Mesenchymal stem cell (in vitro differentiated cells and primary cell): Measurements from ENCODE around the gene DRC3.
A peak's percentile ranks its signal among the peaks of the same experiment; 100 is the strongest.

Source experiments
- DNase-seq: peaks from one replicate; pipeline ENCODE4 v3.0.0-alpha.2; 2013
- H2AFZ ChIP-seq: one replicate; pipeline ENCODE4 v1.6.1; 2013; ENCODE audit warnings: low read depth, mild to moderate bottlenecking, control low read depth, inconsistent platforms, low read length, moderate library complexity
- H2AK5ac ChIP-seq: 2 replicates; pipeline ENCODE4 v1.6.1; 2013; ENCODE audit warnings: low read length, moderate library complexity, mild to moderate bottlenecking, inconsistent platforms; ENCODE audit not compliant: severe bottlenecking
- H2BK120ac ChIP-seq: one replicate; pipeline ENCODE4 v1.6.1; 2013; ENCODE audit warnings: low read depth, mild to moderate bottlenecking, inconsistent platforms, low read length, moderate library complexity
- H2BK12ac ChIP-seq, 2 experiments: one replicate each; pipeline ENCODE4 v1.6.1; 2013; ENCODE audit warnings: inconsistent platforms in 2 of 2, low read length in 2 of 2, mild to moderate bottlenecking in 2 of 2, moderate library complexity in 2 of 2, control low read depth in 1 of 2
- H2BK15ac ChIP-seq: one replicate; pipeline ENCODE4 v1.6.1; 2013; ENCODE audit warnings: mild to moderate bottlenecking, low read depth, inconsistent platforms; ENCODE audit not compliant: poor library complexity, severe bottlenecking
- H2BK5ac ChIP-seq: 2 replicates; pipeline ENCODE4 v1.6.1; 2013; ENCODE audit warnings: low read depth, mild to moderate bottlenecking, low read length, control low read depth, inconsistent platforms; ENCODE audit not compliant: poor library complexity, severe bottlenecking
- H3K14ac ChIP-seq, 2 experiments: one replicate each; pipeline ENCODE4 v1.6.1; 2013; ENCODE audit warnings: inconsistent platforms in 2 of 2, low read length in 2 of 2, control low read depth in 1 of 2, mild to moderate bottlenecking in 1 of 2, moderate library complexity in 1 of 2
- H3K18ac ChIP-seq, 2 experiments: one replicate each; pipeline ENCODE4 v1.6.1; 2013; ENCODE audit warnings: inconsistent platforms in 2 of 2, low read length in 2 of 2, control low read depth in 1 of 2, low read depth in 1 of 2, mild to moderate bottlenecking in 1 of 2
- H3K23ac ChIP-seq, 2 experiments: one replicate each; pipeline ENCODE4 v1.6.1; 2013; ENCODE audit warnings: inconsistent platforms in 2 of 2, low read length in 2 of 2, mild to moderate bottlenecking in 2 of 2, moderate library complexity in 2 of 2, control low read depth in 1 of 2
- H3K27ac ChIP-seq: 2 replicates; pipeline ENCODE4 v1.5.1; 2013; ENCODE audit warnings: mild to moderate bottlenecking, moderate library complexity, low read length, control low read depth, inconsistent platforms; ENCODE audit not compliant: poor library complexity, severe bottlenecking
- H3K27me3 ChIP-seq, 2 experiments: 2 replicates each; pipeline versions ENCODE4 v1.6.1 to v1.7.0; 2013; ENCODE audit warnings: low read length in 2 of 2, mild to moderate bottlenecking in 2 of 2, moderate library complexity in 2 of 2, control low read depth in 1 of 2, inconsistent platforms in 1 of 2; ENCODE audit not compliant: control insufficient read depth in 1 of 2, insufficient read depth in 1 of 2
- H3K36me3 ChIP-seq, 2 experiments: 2 replicates each; pipeline versions ENCODE4 v1.6.1 to v1.7.0; 2013; ENCODE audit warnings: low read length in 2 of 2, control low read depth in 1 of 2, inconsistent platforms in 1 of 2, low read depth in 1 of 2, mild to moderate bottlenecking in 1 of 2; ENCODE audit not compliant: insufficient read depth in 2 of 2, control insufficient read depth in 1 of 2
- H3K4ac ChIP-seq, 2 experiments: one replicate each; pipeline ENCODE4 v1.6.1; 2013; ENCODE audit warnings: inconsistent platforms in 2 of 2, low read length in 2 of 2, mild to moderate bottlenecking in 2 of 2, moderate library complexity in 2 of 2, control low read depth in 1 of 2, low read depth in 1 of 2
- H3K4me1 ChIP-seq: 2 replicates; pipeline ENCODE4 v1.6.1; 2013; ENCODE audit warnings: low read depth, low read length, control low read depth; ENCODE audit not compliant: control insufficient read depth, insufficient read depth
- H3K4me2 ChIP-seq: 2 replicates; pipeline ENCODE4 v1.6.1; 2013; ENCODE audit warnings: low read length, mild to moderate bottlenecking, inconsistent platforms; ENCODE audit not compliant: poor library complexity, severe bottlenecking
- H3K4me3 ChIP-seq, 2 experiments: 2 replicates each; pipeline versions ENCODE4 v1.5.1 to v1.7.0; 2013; ENCODE audit warnings: low read length in 2 of 2, mild to moderate bottlenecking in 2 of 2, control low read depth in 1 of 2, low read depth in 1 of 2; ENCODE audit not compliant: insufficient read depth in 1 of 2
- H3K79me1 ChIP-seq: replicated peaks from 2 replicates; pipeline ENCODE4 v1.6.1; 2013; ENCODE audit warnings: mild to moderate bottlenecking, control low read depth, low read length, inconsistent platforms; ENCODE audit not compliant: poor library complexity, severe bottlenecking
- H3K9ac ChIP-seq: 2 replicates; pipeline ENCODE4 v1.7.0; 2013; ENCODE audit warnings: mild to moderate bottlenecking, low read length, moderate library complexity
- H3K9me3 ChIP-seq: 2 replicates; pipeline ENCODE4 v1.7.0; 2013; ENCODE audit warnings: mild to moderate bottlenecking, low read length; ENCODE audit not compliant: control insufficient read depth
- H4K8ac ChIP-seq: one replicate; pipeline ENCODE4 v1.6.1; 2013; ENCODE audit warnings: inconsistent platforms, mild to moderate bottlenecking, low read length, moderate library complexity
- H4K91ac ChIP-seq: one replicate; pipeline ENCODE4 v1.6.1; 2013; ENCODE audit warnings: mild to moderate bottlenecking, low read length, inconsistent platforms
- WGBS: methylation state at CpG from one replicate; pipeline ENCODE4 v1.1.7; 2013; ENCODE audit warnings: mixed read lengths; 5-methylcytosine and 5-hydroxymethylcytosine counted together

The DRC3 gene

DNA sequence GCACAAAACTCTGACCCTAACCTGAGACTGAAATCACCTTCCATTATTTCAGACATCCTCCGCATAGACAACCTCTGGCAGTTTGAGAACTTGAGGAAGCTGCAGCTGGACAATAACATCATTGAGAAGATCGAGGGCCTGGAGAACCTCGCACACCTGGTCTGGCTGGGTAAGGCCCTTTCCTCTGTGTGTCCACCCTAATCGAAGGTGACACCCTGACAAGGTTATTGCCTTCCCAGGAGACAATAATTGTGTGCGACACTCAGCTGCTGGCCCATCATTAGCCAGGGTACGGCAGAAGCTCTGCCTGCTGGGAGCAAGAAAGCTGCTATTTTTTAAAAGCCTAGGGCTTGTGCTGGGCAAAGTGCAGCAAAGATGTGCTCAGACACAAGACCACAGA is 11.1 kb downstream of the DRC3 start:
- Histone ChIP-seq H3K14ac (no peak overlapping the region), H3K4me1 (peaks cover 5% of the 10 kb centered on the region), H3K27me3 (no peaks in the 10 kb centered on the region), H3K36me3 (no peaks in the 10 kb centered on the region), H2AFZ (no peak overlapping the region), H2BK120ac (no peak overlapping the region), H3K27ac (no peak overlapping the region), H4K91ac (no peak overlapping the region), H3K79me1 (no peaks in the 10 kb centered on the region), H3K4me3 (no peak overlapping the region), H3K9me3 (no peaks in the 10 kb centered on the region), H2AK5ac (no peak overlapping the region), H4K8ac (no peak overlapping the region), H3K23ac (no peak overlapping the region), H3K4me2 (no peak overlapping the region), H3K18ac (no peak overlapping the region), H2BK5ac (no peak overlapping the region), H3K9ac (no peak overlapping the region), H2BK12ac (no peak overlapping the region), H3K4ac (no peak overlapping the region), H2BK15ac (no peak overlapping the region)
- DNase-seq = no peak
- 90% methylated on average over 6 of the region's 6 CpGs for WGBS

DNA sequence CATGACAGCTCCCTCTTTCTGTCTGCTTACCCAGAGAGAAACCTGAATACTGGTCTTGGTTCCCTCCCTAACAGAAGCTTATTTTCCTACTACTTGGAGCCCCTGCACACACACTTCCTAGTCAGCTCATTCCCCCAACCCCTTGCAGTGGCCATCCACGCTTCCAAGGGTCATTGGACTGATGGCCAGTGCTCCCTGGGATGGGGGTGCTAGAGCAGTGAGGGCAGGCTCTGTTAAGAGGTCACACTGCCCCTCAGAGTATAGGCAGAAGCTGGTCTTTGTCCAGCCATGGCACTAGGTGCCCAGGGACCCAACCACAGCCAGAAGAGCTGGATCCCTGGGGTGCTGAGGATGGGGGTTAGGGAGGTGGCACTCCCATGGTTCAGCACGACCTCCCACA is 12.5 kb downstream of the DRC3 start:
- 85% methylated on average over 2 of the region's 2 CpGs for WGBS
- peaks cover 8% of the 10 kb centered on the region for H3K4me1 ChIP-seq
- no peak overlapping the region for H2AK5ac ChIP-seq
- no peak overlapping the region for H3K9ac ChIP-seq
- no peak overlapping the region for H2BK120ac ChIP-seq
- no peak overlapping the region for H2AFZ ChIP-seq
- no peak overlapping the region for H3K4ac ChIP-seq
- no peak overlapping the region for H2BK12ac ChIP-seq
- no peaks in the 10 kb centered on the region for H3K79me1 ChIP-seq
- H3K36me3 ChIP-seq = no peaks in the 10 kb centered on the region
- H4K8ac ChIP-seq = no peak overlapping the region
- H3K23ac ChIP-seq = no peak overlapping the region
- H2BK15ac ChIP-seq = no peak overlapping the region
- no peak overlapping the region for H3K18ac ChIP-seq
- H3K27me3 ChIP-seq = no peaks in the 10 kb centered on the region
- H3K4me2 ChIP-seq = no peak overlapping the region
- no peak overlapping the region for H3K4me3 ChIP-seq
- H3K9me3 ChIP-seq = no peaks in the 10 kb centered on the region
- no peak for DNase-seq
- H4K91ac ChIP-seq = no peak overlapping the region
- no peak overlapping the region for H3K27ac ChIP-seq
- H3K14ac ChIP-seq = no peak overlapping the region
- H2BK5ac ChIP-seq = no peak overlapping the region

DNA sequence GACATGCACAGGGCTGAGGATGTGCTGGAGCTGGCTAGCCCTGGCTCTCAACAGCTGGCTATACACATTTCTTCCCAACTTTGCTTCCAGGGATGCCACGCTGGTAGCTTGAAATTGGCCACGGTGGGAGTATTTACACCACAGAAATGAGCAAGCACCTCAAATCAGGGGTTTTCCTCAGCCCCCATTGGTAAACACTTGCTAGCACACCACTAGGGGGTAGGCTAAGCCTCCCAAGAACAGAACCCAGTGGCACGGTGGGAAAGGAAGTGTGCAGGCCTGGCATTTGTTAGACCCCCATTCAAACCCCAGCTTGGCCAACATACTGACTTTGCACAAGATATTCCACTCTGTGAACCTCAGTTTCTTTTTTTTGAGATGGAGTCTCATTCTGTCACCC is 12.9 kb downstream of the DRC3 start:
- Histone ChIP-seq H3K4ac (no peak overlapping the region), H2BK120ac (no peak overlapping the region), H2AK5ac (no peak overlapping the region), H3K9me3 (no peaks in the 10 kb centered on the region), H3K4me2 (no peak overlapping the region), H2BK12ac (no peak overlapping the region), H3K4me3 (no peak overlapping the region), H3K14ac (no peak overlapping the region), H4K8ac (peak overlapping the region; percentile 12), H3K18ac (no peak overlapping the region), H3K4me1 (peaks cover 10% of the 10 kb centered on the region), H4K91ac (no peak overlapping the region), H3K27ac (no peak overlapping the region), H2AFZ (no peak overlapping the region), H3K27me3 (no peaks in the 10 kb centered on the region), H3K79me1 (no peaks in the 10 kb centered on the region), H2BK15ac (no peak overlapping the region), H2BK5ac (no peak overlapping the region), H3K9ac (no peak overlapping the region), H3K36me3 (no peaks in the 10 kb centered on the region), H3K23ac (no peak overlapping the region)
- no peak for DNase-seq
- WGBS = 74% methylated on average over 3 of the region's 3 CpGs

DNA sequence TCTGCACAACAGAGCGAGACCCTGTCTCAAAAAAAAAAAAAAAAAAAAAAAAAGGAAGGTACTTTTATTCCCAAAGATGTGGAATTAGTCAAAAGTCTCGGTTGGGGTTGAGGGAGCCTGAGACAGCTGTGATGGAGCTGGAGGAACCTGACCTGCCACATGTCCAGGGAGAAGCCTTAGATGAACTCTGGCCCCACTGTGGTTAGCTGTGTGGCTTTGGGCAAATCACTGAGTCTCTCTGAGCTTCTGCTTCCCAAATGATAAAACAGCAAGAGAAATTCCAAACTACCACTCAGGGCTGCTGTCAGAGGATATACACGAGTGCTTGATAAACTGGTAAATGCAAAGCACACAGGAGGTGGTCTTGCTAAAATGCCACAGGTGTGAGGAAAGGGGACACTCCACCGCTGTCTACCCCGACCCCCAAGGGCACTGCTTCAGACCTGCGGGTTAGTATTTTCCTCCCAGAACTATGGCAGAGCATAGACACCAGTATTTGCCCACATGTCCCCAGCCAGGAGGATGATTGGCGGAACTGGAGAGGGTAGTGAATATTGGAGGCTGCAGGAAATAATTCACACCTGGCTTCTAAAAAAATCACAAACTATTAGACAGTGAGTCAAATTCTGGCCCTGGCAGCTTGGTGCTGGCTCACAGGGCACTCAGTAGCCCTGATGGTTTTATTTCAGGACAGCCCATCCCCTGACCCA is 14.7 kb downstream of the DRC3 start:
- no peak overlapping the region for H2BK5ac ChIP-seq
- H3K18ac ChIP-seq = no peak overlapping the region
- no peak overlapping the region for H3K4me2 ChIP-seq
- no peak overlapping the region for H3K9ac ChIP-seq
- no peak overlapping the region for H2AK5ac ChIP-seq
- no peak overlapping the region for H3K4ac ChIP-seq
- H3K23ac ChIP-seq = no peak overlapping the region
- H4K8ac ChIP-seq = no peak overlapping the region
- H3K4me3 ChIP-seq = no peak overlapping the region
- H3K4me1 ChIP-seq = peaks cover 14% of the 10 kb centered on the region
- H2BK120ac ChIP-seq = no peak overlapping the region
- no peaks in the 10 kb centered on the region for H3K79me1 ChIP-seq
- H2BK15ac ChIP-seq = no peak overlapping the region
- H3K9me3 ChIP-seq = no peaks in the 10 kb centered on the region
- DNase-seq = no peak
- H3K27ac ChIP-seq = no peak overlapping the region
- no peaks in the 10 kb centered on the region for H3K36me3 ChIP-seq
- no peak overlapping the region for H2AFZ ChIP-seq
- no peak overlapping the region for H2BK12ac ChIP-seq
- H3K27me3 ChIP-seq = no peaks in the 10 kb centered on the region
- 88% methylated on average over 6 of the region's 7 CpGs for WGBS
- no peak overlapping the region for H3K14ac ChIP-seq
- no peak overlapping the region for H4K91ac ChIP-seq
